RWPE1 (cell line): ENCODE data around the gene RPS15A.

Experiments
- CTCF ChIA-PET: fragments of 350-600 bp; sonication (Branson Sonifier 250); formaldehyde crosslinking; extraction: SDS; loops from one replicate; lab custom pipeline; 2021; lab: Yijun Ruan, JAX
- POLR2A ChIA-PET: fragments of 400-600 bp; formaldehyde crosslinking; extraction: SDS; loops from one replicate; lab custom pipeline; 2020; ENCODE audit warnings: antibody characterized with exemption; ENCODE audit not compliant: low non-redundant PET; lab: Yijun Ruan, JAX
- DNase-seq: peaks from one replicate; pipeline ENCODE4 v3.0.0; 2012; ENCODE audit warnings: low spot score
- H3K27ac ChIP-seq: fragments of 450-650 bp; 2 replicates; pipeline ENCODE4 v1.5.1; 2017
- TF ChIP-seq, protein P1 (sequence below): fragments of 450-650 bp; conservative IDR thresholded peaks from 2 replicates; pipeline ENCODE4 v1.5.1; 2017; ENCODE audit warnings: low read depth, mild to moderate bottlenecking

Gene RPS15A

GRCh38 chr16:18789850-18790706 is at the start of gene RPS15A:
TSS of gene RPS15A (minus strand) at chr16:18790334. CDS start at chr16:18789113, 1,221 bp downstream.
- H3K27ac ChIP-seq, result peak within 1 kb of the TSS; percentile 92
- POLR2A ChIA-PET, result interaction anchor here (1.0 to 2.4 kb wide), 2 partner anchors 8 to 11 kb away, joined by 7 to 23 read pairs; partner anchors contain the start of gene ARL6IP1
- CTCF ChIA-PET, result interaction anchor here (0.6 kb wide), 3 partner anchors 16 to 211 kb away, joined by 3 to 7 read pairs (median 4); no protein-coding TSS in a partner anchor
- DNase-seq, result peak; percentile 98
- TF ChIP-seq, protein P1, sequence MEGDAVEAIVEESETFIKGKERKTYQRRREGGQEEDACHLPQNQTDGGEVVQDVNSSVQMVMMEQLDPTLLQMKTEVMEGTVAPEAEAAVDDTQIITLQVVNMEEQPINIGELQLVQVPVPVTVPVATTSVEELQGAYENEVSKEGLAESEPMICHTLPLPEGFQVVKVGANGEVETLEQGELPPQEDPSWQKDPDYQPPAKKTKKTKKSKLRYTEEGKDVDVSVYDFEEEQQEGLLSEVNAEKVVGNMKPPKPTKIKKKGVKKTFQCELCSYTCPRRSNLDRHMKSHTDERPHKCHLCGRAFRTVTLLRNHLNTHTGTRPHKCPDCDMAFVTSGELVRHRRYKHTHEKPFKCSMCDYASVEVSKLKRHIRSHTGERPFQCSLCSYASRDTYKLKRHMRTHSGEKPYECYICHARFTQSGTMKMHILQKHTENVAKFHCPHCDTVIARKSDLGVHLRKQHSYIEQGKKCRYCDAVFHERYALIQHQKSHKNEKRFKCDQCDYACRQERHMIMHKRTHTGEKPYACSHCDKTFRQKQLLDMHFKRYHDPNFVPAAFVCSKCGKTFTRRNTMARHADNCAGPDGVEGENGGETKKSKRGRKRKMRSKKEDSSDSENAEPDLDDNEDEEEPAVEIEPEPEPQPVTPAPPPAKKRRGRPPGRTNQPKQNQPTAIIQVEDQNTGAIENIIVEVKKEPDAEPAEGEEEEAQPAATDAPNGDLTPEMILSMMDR, result no peak

GRCh38 chr16:18839555-18839954 is 49.4 kb upstream of the RPS15A start:
- CTCF ChIA-PET, result interaction anchor here (0.6 kb wide), 2 partner anchors 130 to 550 kb away, joined by 3 to 4 read pairs; no protein-coding TSS in a partner anchor
- POLR2A ChIA-PET, result no interaction called here
- DNase-seq, result peak; percentile 77
- no peak overlapping the region for H3K27ac ChIP-seq
- TF ChIP-seq, protein P1, result no peak

- POLR2A ChIA-PET, result no interaction called here
- CTCF ChIA-PET, result interaction anchor here (0.6 kb wide), 1 partner anchor 47 kb away, joined by 7 read pairs; the partner anchor contains the start of gene RPS15A
- DNase-seq, result no peak
- no peak overlapping the region for H3K27ac ChIP-seq
- TF ChIP-seq, protein P1, result no peak
Measured at GRCh38 chr16:18836702-18837101, 46.6 kb upstream of the RPS15A start.

- CTCF ChIA-PET, result interaction anchor here (0.9 kb wide), 1 partner anchor 17 kb away, joined by 5 read pairs; no protein-coding TSS in a partner anchor
- POLR2A ChIA-PET, result no interaction called here
- DNase-seq, result no peak
- TF ChIP-seq, protein P1, result no peak
- H3K27ac ChIP-seq, result no peak overlapping the region
Measured at GRCh38 chr16:18834864-18835263, 44.7 kb upstream of the RPS15A start.

DNA sequence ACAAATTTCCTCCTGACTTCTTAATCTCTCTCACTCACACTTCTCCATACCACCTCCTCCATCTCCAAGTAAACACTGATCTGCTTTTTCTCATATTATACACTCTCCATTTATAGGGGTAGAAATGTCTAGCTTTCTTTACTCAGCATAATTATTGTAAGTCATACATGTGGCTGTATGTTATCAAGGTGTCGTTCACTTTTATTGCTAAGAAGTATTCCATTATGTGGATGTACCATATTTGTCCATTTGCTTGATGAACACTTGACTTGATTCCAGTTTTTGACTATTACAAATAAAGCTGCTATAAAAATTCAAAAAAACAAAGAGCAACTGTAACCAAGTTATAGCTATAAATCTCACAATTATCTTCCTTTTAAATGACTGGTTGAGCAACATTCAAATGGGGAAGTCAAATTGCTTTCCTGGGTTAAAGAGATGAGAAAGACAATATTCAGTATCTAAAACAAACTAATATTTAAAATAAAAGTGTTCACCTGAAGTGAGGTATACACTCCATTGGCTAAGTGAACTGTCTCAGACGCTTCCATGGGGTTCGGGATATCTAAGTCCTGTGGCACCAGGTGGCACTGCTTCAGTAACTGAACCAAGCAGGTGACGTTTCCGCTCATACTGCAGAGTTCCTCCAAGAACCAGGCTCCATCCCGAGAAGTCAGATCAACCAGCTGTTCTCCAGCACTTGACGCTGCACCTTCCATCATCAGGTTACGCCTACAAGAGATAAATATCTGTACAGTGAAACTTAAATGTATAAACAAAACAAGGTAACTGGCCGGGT is 43.8 kb upstream of the RPS15A start:
- no peak overlapping the region for H3K27ac ChIP-seq
- TF ChIP-seq, protein P1, result no peak
- POLR2A ChIA-PET, result no interaction called here
- CTCF ChIA-PET, result no interaction called here
- DNase-seq, result no peak

- no peak for DNase-seq
- POLR2A ChIA-PET, result no interaction called here
- CTCF ChIA-PET, result no interaction called here
- TF ChIP-seq, protein P1, result no peak
- H3K27ac ChIP-seq, result no peak overlapping the region
Measured at GRCh38 chr16:18832613-18833012, 42.5 kb upstream of the RPS15A start.
